Measurements from ENCODE around the gene B4GALT7. TPM values are rescaled to one million over a fixed set of nuclear protein-coding genes. Genes with fewer than 3 reads are reported as not detected.

The B4GALT7 gene
- total RNA-seq, 1 experiment from 2014 or later: 21.7 TPM

DNA sequence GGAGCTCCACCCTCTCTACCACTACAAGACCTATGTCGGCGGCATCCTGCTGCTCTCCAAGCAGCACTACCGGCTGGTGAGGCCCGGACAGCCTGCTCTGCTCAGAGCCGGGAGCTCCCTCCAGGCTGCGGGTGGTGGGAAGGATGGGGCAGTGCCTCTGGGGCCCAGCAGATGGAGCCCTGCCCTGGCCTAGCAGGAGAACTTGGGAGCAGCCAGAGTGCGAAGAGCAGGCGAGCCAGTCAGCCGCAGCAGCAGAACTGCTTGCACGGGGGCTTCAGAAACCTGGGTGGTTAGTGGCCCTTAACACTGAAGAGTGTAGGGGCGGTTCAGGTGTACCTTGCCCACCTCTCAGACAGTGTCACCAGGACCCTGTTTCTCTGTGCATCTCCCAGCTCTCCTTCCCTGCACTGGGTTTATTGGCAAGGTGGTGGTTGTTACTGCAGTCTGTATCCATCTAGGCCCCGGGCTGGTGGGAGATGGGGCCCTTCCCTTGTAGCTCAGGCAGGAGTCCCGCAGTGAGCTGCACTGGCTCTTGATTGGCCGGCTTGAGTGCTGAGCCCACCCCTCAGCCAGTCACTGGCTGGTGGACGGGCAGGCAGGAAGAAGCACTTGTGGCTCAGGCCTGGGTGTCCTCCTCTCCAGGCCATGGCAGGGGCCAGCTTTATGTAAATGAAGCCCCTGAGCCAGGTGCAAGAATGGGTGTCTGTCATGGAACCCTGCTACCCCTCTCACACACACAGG is 7.7 kb downstream of the B4GALT7 start (continued):
- TF ChIP-seq NFYB (CRISPR knock-in tag; conservative IDR thresholded peaks at IDR 0.05; ENCODE audit: low read depth) (peak; percentile 93), SP1 (CRISPR knock-in tag; conservative IDR thresholded peaks at IDR 0.05) (peak; percentile 46; the same call in 1 of the 2 replicates), NFE2L1 (CRISPR knock-in tag; IDR thresholded peaks at IDR 0.05) (0 out of 2 replicates have a peak, but pooled peaks have one; percentile 17), FOXK1 (CRISPR knock-in tag; IDR thresholded peaks at IDR 0.05) (peak; percentile 66)
- TF ChIP-seq, protein P1, sequence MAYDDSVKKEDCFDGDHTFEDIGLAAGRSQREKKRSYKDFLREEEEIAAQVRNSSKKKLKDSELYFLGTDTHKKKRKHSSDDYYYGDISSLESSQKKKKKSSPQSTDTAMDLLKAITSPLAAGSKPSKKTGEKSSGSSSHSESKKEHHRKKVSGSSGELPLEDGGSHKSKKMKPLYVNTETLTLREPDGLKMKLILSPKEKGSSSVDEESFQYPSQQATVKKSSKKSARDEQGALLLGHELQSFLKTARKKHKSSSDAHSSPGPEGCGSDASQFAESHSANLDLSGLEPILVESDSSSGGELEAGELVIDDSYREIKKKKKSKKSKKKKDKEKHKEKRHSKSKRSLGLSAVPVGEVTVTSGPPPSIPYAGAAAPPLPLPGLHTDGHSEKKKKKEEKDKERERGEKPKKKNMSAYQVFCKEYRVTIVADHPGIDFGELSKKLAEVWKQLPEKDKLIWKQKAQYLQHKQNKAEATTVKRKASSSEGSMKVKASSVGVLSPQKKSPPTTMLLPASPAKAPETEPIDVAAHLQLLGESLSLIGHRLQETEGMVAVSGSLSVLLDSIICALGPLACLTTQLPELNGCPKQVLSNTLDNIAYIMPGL (CRISPR knock-in tag; IDR thresholded peaks at IDR 0.05): 0 out of 2 replicates have a peak, but pooled peaks have one; percentile 34
- TF ChIP-seq, protein P2, sequence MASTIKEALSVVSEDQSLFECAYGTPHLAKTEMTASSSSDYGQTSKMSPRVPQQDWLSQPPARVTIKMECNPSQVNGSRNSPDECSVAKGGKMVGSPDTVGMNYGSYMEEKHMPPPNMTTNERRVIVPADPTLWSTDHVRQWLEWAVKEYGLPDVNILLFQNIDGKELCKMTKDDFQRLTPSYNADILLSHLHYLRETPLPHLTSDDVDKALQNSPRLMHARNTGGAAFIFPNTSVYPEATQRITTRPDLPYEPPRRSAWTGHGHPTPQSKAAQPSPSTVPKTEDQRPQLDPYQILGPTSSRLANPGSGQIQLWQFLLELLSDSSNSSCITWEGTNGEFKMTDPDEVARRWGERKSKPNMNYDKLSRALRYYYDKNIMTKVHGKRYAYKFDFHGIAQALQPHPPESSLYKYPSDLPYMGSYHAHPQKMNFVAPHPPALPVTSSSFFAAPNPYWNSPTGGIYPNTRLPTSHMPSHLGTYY (CRISPR knock-in tag; IDR thresholded peaks at IDR 0.05): no peak

DNA sequence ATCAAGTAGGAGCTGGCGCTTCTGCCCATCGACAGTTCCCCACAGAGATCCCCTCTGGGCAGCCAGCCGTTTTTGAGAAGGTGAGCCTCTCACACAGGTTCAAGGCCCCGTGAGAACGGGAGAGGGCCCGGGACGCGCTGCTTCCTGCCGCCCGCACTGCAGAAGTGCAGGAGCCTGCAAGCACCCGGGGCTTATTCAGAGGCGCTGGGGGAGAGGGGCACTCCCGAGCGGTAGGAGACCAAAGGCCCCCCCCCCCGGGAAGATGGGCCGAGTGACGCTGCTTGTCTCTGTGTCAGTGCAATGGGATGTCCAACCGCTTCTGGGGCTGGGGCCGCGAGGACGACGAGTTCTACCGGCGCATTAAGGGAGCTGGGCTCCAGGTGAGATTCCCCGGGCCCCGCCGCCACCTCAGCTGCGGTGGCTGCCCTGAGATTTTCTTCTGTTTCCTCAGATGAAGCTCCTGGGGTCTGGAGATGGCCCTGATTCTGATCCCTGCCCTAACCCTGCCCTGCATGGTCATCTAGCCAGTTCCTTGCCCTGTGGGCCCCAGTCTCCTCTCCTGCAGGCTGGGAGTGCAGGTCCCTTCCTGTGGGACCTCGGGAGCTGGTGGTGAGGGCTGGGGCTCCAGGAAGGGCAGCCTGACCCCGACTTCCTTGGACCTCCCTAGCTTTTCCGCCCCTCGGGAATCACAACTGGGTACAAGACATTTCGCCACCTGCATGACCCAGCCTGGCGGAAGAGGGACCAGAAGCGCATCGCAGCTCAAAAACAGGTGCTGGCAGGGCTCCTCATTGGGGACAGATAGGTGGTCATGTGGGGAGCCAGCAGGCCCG is 8.5 kb downstream of the B4GALT7 start:
- H3K4me1 Mint-ChIP-seq: peaks cover 17% of the 10 kb centered on the region
- no peak overlapping the region for H3K4me3 Mint-ChIP-seq
- ATAC-seq (no peak), DNase-seq (ENCODE audit: low spot score) (no peak)
- H3K36me3 Mint-ChIP-seq: 0 out of 2 replicates have a peak, but pooled peaks cover 2% of the 10 kb centered on the region
- CTCF ChIA-PET: interaction anchor here (0.7 to 2.2 kb wide), 13 partner anchors 10 to 218 kb away, joined by 3 to 38 read pairs (median 6); partner anchors contain the start of genes PDLIM7 and TMED9
- H3K27ac Mint-ChIP-seq: peak overlapping the region; percentile 46; the same call in 1 of the 2 replicates
- POLR2A ChIA-PET: interaction anchor here (1.0 kb wide), 1 partner anchor 16 kb away, joined by 3 read pairs; the partner anchor contains the start of gene TMED9
- no peaks in the 10 kb centered on the region for H3K9me3 Mint-ChIP-seq
- H3K27me3 Mint-ChIP-seq (ENCODE audit: low read depth): no peaks in the 10 kb centered on the region; the same call in 1 of the 2 replicates
- TF ChIP-seq, protein P3, sequence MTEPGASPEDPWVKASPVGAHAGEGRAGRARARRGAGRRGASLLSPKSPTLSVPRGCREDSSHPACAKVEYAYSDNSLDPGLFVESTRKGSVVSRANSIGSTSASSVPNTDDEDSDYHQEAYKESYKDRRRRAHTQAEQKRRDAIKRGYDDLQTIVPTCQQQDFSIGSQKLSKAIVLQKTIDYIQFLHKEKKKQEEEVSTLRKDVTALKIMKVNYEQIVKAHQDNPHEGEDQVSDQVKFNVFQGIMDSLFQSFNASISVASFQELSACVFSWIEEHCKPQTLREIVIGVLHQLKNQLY (CRISPR knock-in tag; IDR thresholded peaks at IDR 0.05): no peak
- TF ChIP-seq, protein P4, sequence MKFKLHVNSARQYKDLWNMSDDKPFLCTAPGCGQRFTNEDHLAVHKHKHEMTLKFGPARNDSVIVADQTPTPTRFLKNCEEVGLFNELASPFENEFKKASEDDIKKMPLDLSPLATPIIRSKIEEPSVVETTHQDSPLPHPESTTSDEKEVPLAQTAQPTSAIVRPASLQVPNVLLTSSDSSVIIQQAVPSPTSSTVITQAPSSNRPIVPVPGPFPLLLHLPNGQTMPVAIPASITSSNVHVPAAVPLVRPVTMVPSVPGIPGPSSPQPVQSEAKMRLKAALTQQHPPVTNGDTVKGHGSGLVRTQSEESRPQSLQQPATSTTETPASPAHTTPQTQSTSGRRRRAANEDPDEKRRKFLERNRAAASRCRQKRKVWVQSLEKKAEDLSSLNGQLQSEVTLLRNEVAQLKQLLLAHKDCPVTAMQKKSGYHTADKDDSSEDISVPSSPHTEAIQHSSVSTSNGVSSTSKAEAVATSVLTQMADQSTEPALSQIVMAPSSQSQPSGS (CRISPR knock-in tag; IDR thresholded peaks at IDR 0.05; ENCODE audit: borderline replicate concordance, low read depth): no peak
- TF ChIP-seq, protein P5, sequence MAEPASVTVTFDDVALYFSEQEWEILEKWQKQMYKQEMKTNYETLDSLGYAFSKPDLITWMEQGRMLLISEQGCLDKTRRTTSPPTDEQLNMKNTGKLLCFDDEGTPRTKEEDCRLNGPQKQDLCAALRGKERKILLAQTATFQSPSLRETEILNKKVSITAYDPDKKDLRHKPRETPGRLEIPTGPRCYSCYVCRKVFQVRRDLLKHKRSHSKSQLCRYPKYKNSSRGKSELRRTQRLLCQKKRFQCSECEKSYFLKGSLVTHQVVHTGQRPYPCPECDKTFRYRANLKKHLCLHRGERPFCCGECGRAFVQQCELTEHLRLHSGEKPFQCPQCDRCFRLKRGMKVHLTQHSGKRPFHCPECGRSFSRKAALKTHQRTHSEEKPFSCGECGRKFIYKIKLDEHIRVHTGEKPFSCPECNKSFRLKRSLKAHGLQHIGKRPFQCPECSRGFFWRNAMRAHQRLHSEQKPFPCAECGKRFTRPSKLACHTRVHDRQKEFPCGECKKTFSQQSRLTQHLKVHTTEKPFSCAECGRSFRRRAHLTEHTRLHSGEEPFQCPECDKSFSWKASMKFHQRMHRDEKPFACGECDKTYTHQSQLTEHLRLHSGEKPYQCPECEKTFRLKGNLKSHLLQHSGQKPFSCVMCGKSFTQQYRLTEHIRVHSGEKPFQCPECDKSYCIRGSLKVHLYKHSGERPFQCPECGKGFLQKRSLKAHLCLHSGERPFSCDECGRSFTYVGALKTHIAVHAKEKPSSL (CRISPR knock-in tag; conservative IDR thresholded peaks at IDR 0.05): no peak
- TF ChIP-seq, protein P6, sequence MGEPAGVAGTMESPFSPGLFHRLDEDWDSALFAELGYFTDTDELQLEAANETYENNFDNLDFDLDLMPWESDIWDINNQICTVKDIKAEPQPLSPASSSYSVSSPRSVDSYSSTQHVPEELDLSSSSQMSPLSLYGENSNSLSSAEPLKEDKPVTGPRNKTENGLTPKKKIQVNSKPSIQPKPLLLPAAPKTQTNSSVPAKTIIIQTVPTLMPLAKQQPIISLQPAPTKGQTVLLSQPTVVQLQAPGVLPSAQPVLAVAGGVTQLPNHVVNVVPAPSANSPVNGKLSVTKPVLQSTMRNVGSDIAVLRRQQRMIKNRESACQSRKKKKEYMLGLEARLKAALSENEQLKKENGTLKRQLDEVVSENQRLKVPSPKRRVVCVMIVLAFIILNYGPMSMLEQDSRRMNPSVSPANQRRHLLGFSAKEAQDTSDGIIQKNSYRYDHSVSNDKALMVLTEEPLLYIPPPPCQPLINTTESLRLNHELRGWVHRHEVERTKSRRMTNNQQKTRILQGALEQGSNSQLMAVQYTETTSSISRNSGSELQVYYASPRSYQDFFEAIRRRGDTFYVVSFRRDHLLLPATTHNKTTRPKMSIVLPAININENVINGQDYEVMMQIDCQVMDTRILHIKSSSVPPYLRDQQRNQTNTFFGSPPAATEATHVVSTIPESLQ (CRISPR knock-in tag; IDR thresholded peaks at IDR 0.05): no peak
- TF ChIP-seq ATF1 (CRISPR knock-in tag; IDR thresholded peaks at IDR 0.05) (no peak), MYBL2 (CRISPR knock-in tag; IDR thresholded peaks at IDR 0.05) (no peak), CBFB (CRISPR knock-in tag; IDR thresholded peaks at IDR 0.05; ENCODE audit: low read depth) (no peak)
- TF ChIP-seq, protein P7, sequence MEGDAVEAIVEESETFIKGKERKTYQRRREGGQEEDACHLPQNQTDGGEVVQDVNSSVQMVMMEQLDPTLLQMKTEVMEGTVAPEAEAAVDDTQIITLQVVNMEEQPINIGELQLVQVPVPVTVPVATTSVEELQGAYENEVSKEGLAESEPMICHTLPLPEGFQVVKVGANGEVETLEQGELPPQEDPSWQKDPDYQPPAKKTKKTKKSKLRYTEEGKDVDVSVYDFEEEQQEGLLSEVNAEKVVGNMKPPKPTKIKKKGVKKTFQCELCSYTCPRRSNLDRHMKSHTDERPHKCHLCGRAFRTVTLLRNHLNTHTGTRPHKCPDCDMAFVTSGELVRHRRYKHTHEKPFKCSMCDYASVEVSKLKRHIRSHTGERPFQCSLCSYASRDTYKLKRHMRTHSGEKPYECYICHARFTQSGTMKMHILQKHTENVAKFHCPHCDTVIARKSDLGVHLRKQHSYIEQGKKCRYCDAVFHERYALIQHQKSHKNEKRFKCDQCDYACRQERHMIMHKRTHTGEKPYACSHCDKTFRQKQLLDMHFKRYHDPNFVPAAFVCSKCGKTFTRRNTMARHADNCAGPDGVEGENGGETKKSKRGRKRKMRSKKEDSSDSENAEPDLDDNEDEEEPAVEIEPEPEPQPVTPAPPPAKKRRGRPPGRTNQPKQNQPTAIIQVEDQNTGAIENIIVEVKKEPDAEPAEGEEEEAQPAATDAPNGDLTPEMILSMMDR (IDR thresholded peaks at IDR 0.05): no peak
- TF ChIP-seq, protein P8, sequence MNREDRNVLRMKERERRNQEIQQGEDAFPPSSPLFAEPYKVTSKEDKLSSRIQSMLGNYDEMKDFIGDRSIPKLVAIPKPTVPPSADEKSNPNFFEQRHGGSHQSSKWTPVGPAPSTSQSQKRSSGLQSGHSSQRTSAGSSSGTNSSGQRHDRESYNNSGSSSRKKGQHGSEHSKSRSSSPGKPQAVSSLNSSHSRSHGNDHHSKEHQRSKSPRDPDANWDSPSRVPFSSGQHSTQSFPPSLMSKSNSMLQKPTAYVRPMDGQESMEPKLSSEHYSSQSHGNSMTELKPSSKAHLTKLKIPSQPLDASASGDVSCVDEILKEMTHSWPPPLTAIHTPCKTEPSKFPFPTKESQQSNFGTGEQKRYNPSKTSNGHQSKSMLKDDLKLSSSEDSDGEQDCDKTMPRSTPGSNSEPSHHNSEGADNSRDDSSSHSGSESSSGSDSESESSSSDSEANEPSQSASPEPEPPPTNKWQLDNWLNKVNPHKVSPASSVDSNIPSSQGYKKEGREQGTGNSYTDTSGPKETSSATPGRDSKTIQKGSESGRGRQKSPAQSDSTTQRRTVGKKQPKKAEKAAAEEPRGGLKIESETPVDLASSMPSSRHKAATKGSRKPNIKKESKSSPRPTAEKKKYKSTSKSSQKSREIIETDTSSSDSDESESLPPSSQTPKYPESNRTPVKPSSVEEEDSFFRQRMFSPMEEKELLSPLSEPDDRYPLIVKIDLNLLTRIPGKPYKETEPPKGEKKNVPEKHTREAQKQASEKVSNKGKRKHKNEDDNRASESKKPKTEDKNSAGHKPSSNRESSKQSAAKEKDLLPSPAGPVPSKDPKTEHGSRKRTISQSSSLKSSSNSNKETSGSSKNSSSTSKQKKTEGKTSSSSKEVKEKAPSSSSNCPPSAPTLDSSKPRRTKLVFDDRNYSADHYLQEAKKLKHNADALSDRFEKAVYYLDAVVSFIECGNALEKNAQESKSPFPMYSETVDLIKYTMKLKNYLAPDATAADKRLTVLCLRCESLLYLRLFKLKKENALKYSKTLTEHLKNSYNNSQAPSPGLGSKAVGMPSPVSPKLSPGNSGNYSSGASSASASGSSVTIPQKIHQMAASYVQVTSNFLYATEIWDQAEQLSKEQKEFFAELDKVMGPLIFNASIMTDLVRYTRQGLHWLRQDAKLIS (CRISPR knock-in tag; IDR thresholded peaks at IDR 0.05; ENCODE audit: borderline replicate concordance): no peak
- TF ChIP-seq, protein P9, sequence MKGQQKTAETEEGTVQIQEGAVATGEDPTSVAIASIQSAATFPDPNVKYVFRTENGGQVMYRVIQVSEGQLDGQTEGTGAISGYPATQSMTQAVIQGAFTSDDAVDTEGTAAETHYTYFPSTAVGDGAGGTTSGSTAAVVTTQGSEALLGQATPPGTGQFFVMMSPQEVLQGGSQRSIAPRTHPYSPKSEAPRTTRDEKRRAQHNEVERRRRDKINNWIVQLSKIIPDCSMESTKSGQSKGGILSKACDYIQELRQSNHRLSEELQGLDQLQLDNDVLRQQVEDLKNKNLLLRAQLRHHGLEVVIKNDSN (CRISPR knock-in tag; IDR thresholded peaks at IDR 0.05): no peak
